Gastroesophageal sphincter (tissue), 4 donors: ENCODE results near the gene ETS1. TPM values are rescaled to one million over a fixed set of nuclear protein-coding genes. Genes with fewer than 3 reads are reported as not detected.

ENCODE experiments used
- ATAC-seq: fragments of 150-250 bp; one replicate; pipeline ENCODE4 v1.9.1; 2016; ENCODE audit warnings: mild to moderate bottlenecking, moderate library complexity
- H3K27ac ChIP-seq, 4 donors: fragments of 200-600 bp; sonication (generic) in 3 of 4; 1 replicate in 3 of 4; 2 replicates in 1 of 4; pipeline ENCODE4 v1.5.1; 2016 to 2019
- H3K27me3 ChIP-seq: fragments of 200-600 bp; sonication (generic); one replicate; pipeline ENCODE4 v1.5.1; 2019
- H3K36me3 ChIP-seq, 2 donors: fragments of 200-600 bp; sonication (generic); one replicate each; pipeline ENCODE4 v1.5.1; 2019; ENCODE audit warnings: control low read depth in 1 of 2
- H3K4me1 ChIP-seq, 3 donors: fragments of 200-600 bp; sonication (generic); 1 replicate in 2 of 3; 2 replicates in 1 of 3; pipeline ENCODE4 v1.5.1; 2016 to 2019; ENCODE audit warnings: control low read depth in 2 of 3
- H3K4me3 ChIP-seq, 2 donors: fragments of 200-600 bp; sonication (generic); one replicate each; pipeline ENCODE4 v1.5.1; 2019; ENCODE audit warnings: mild to moderate bottlenecking in 1 of 2, moderate library complexity in 1 of 2
- H3K9me3 ChIP-seq, 3 donors: fragments of 200-600 bp; sonication (generic); one replicate each; pipeline ENCODE4 v1.5.1; 2017 to 2019; ENCODE audit warnings: control low read depth in 2 of 3
- CTCF ChIP-seq, 4 experiments: fragments of 200-600 bp in 2 of 4; fragments of 450-650 bp in 2 of 4; sonication (generic) in 1 of 4; IDR thresholded peaks; one replicate each; pipeline ENCODE4 v1.5.1; 2017 to 2019; ENCODE audit warnings: antibody characterized with exemption in 4 of 4, mild to moderate bottlenecking in 2 of 4, moderate library complexity in 2 of 4
- EP300 ChIP-seq: sonication (generic); formaldehyde crosslinking; IDR thresholded peaks from one replicate; pipeline ENCODE4 v1.6.1; 2017; ENCODE audit warnings: antibody characterized with exemption, mild to moderate bottlenecking
- POLR2A ChIP-seq, 2 donors: fragments of 450-650 bp; IDR thresholded peaks; one replicate each; pipeline ENCODE4 v1.6.1; 2017; ENCODE audit warnings: antibody characterized with exemption in 2 of 2, mild to moderate bottlenecking in 2 of 2, moderate library complexity in 1 of 2
- POLR2AphosphoS5 ChIP-seq: sonication (generic); formaldehyde crosslinking; IDR thresholded peaks from one replicate; pipeline ENCODE4 v1.6.1; 2017; ENCODE audit warnings: antibody characterized with exemption
- WGBS, 2 donors: methylation state at CpG; one replicate each; pipeline ENCODE4 v1.1.5; 2018; ENCODE audit warnings: low coverage in 1 of 2; 5-methylcytosine and 5-hydroxymethylcytosine counted together
- total RNA-seq, 4 donors: library from RNA; depleted of rRNA; stranded (reverse); fragments of >200 nt; gene quantifications; one replicate each; pipeline ENCODE4 v1.1.0, GENCODE V29; 2016

The ETS1 gene
- total RNA-seq, 4 donors from 2014 or later = 32.2 to 65.2 (median 51.0) TPM

- WGBS, 2 donors = 80 to 95% methylated on average over 2 to 4 of the region's 11 CpGs
- no peak for ATAC-seq
Observed at GRCh38 chr11:128563942-128564641, 23.3 kb downstream of the ETS1 start.

GRCh38 chr11:128563308-128563707 is 24.1 kb downstream of the ETS1 start:
- Histone ChIP-seq H3K9me3 (no peaks in the 10 kb centered on the region), H3K27me3 (no peaks in the 10 kb centered on the region), H3K27ac (no peak overlapping the region), H3K4me1 (no peaks in the 10 kb centered on the region), H3K4me3 (no peak overlapping the region), H3K36me3 (no peaks in the 10 kb centered on the region)
- no peak for ATAC-seq
- WGBS, 2 donors = 90% methylated on average over 3 of the region's 5 CpGs; no CpG with 5 or more reads in 1 of the 2 donors
- TF ChIP-seq POLR2AphosphoS5 (no peak), CTCF (IDR thresholded peaks at IDR 0.05) (no peak), POLR2A (IDR thresholded peaks at IDR 0.05) (no peak), EP300 (no peak)

More at GRCh38 chr11:128563942-128564641, 23.3 kb downstream of the ETS1 start:
- H3K27me3 ChIP-seq = no peaks in the 10 kb centered on the region
- no peak overlapping the region for H3K27ac ChIP-seq
- no peaks in the 10 kb centered on the region for H3K9me3 ChIP-seq
- H3K36me3 ChIP-seq = no peaks in the 10 kb centered on the region
- TF ChIP-seq CTCF (IDR thresholded peaks at IDR 0.05) (no peak), EP300 (no peak), POLR2AphosphoS5 (no peak), POLR2A (IDR thresholded peaks at IDR 0.05) (no peak)
- no peak overlapping the region for H3K4me3 ChIP-seq
- H3K4me1 ChIP-seq = no peaks in the 10 kb centered on the region

GRCh38 chr11:128559496-128560103 is 27.8 kb downstream of the ETS1 start:
- WGBS, 2 donors = 87 to 92% methylated on average over 3 of the region's 3 CpGs
- TF ChIP-seq EP300 = no peak
- Histone ChIP-seq H3K27me3 (no peaks in the 10 kb centered on the region), H3K4me1 (no peaks in the 10 kb centered on the region), H3K4me3 (no peak overlapping the region), H3K36me3 (no peaks in the 10 kb centered on the region), H3K9me3 (no peaks in the 10 kb centered on the region), H3K27ac (no peak overlapping the region)
- no peak for ATAC-seq

- WGBS, 2 donors = 81 to 86% methylated on average over 2 of the region's 2 CpGs
- no peaks in the 10 kb centered on the region for H3K27me3 ChIP-seq
- no peak for ATAC-seq
- no peak overlapping the region for H3K27ac ChIP-seq
- no peak for TF ChIP-seq POLR2AphosphoS5
- TF ChIP-seq CTCF (IDR thresholded peaks at IDR 0.05) = peak in 1 of 4 experiments; percentile 27
- H3K36me3 ChIP-seq = no peaks in the 10 kb centered on the region
- H3K4me1 ChIP-seq = peaks cover 0 to 21% (median 0%) of the 10 kb centered on the region in 3 donors
- no peaks in the 10 kb centered on the region for H3K9me3 ChIP-seq
- no peak overlapping the region for H3K4me3 ChIP-seq
Observed at GRCh38 chr11:128555606-128556005, 31.8 kb downstream of the ETS1 start.

GRCh38 chr11:128553662-128554362 is 33.5 kb downstream of the ETS1 start:
- H3K27ac ChIP-seq = peak overlapping the region in 2 of 4 donors; percentile 21 to 50

More at GRCh38 chr11:128553662-128554362, 33.5 kb downstream of the ETS1 start:
- WGBS, 2 donors = 6 to 17% methylated on average over 7 to 10 of the region's 10 CpGs
- H3K27me3 ChIP-seq = no peaks in the 10 kb centered on the region
- H3K9me3 ChIP-seq = no peaks in the 10 kb centered on the region
- no peak for ATAC-seq
- TF ChIP-seq POLR2A (IDR thresholded peaks at IDR 0.05) = no peak
- peak in 2 of 4 experiments; percentile 17 to 42 for TF ChIP-seq CTCF (IDR thresholded peaks at IDR 0.05)
- no peak overlapping the region for H3K4me3 ChIP-seq
- H3K36me3 ChIP-seq = no peaks in the 10 kb centered on the region
- peaks cover 0 to 39% (median 0%) of the 10 kb centered on the region in 3 donors for H3K4me1 ChIP-seq
